ENCODE data around the gene DAAM2. TPM values are rescaled to one million over a fixed set of nuclear protein-coding genes. Genes with fewer than 3 reads are reported as not detected.

DAAM2 gene
- total and polyA plus RNA-seq, 2 donors, result 1.1 to 4.2 TPM

GRCh38 chr6:39797751-39798150 lies 5.6 kb downstream of the DAAM2 start:
- no peaks in the 10 kb centered on the region for H3K36me3 ChIP-seq (ENCODE audit: control insufficient read depth in 2 of 2, insufficient read depth in 2 of 2, low read length in 1 of 2)
- no peaks in the 10 kb centered on the region for H3K4me1 ChIP-seq (ENCODE audit: control insufficient read depth in 2 of 2, insufficient read depth in 2 of 2, low read length in 2 of 2)
- DNase-seq (ENCODE audit: low read depth in 6 of 9, low spot score in 9 of 9), result no peak
- H3K4me3 ChIP-seq (ENCODE audit: low read length in 2 of 2), result no peak overlapping the region
- 94% methylated on average over 2 of the region's 2 CpGs for WGBS
- no peaks in the 10 kb centered on the region for H3K9me3 ChIP-seq (ENCODE audit: control insufficient read depth in 2 of 2, insufficient read depth in 1 of 2, low read length in 1 of 2)
- peaks cover 17 to 23% of the 10 kb centered on the region in 2 donors for H3K27me3 ChIP-seq (ENCODE audit: control insufficient read depth in 2 of 2, insufficient read depth in 1 of 2, low read length in 1 of 2)
- H3K27ac ChIP-seq (ENCODE audit: low read depth in 1 of 2, low read length in 1 of 2), result no peak overlapping the region

- H3K9me3 ChIP-seq (ENCODE audit: control insufficient read depth in 2 of 2, insufficient read depth in 1 of 2, low read length in 1 of 2), result peaks cover 0 to 1% of the 10 kb centered on the region in 2 donors
- H3K27ac ChIP-seq (ENCODE audit: low read depth in 1 of 2, low read length in 1 of 2), result no peak overlapping the region
- WGBS, result 95% methylated on average over 10 of the region's 10 CpGs
- H3K27me3 ChIP-seq (ENCODE audit: control insufficient read depth in 2 of 2, insufficient read depth in 1 of 2, low read length in 1 of 2), result peaks cover 0 to 3% of the 10 kb centered on the region in 2 donors
- no peaks in the 10 kb centered on the region for H3K36me3 ChIP-seq (ENCODE audit: control insufficient read depth in 2 of 2, insufficient read depth in 2 of 2, low read length in 1 of 2)
- no peak for DNase-seq (ENCODE audit: low read depth in 6 of 9, low spot score in 9 of 9)
- H3K4me1 ChIP-seq (ENCODE audit: control insufficient read depth in 2 of 2, insufficient read depth in 2 of 2, low read length in 2 of 2), result no peaks in the 10 kb centered on the region
- no peak overlapping the region for H3K4me3 ChIP-seq (ENCODE audit: low read length in 2 of 2)
These were observed 8.2 kb downstream of the DAAM2 start for GRCh38 chr6:39800034-39801032.

- Histone ChIP-seq H3K27me3 (ENCODE audit: control insufficient read depth in 2 of 2, insufficient read depth in 1 of 2, low read length in 1 of 2) (no peaks in the 10 kb centered on the region), H3K36me3 (ENCODE audit: control insufficient read depth in 2 of 2, insufficient read depth in 2 of 2, low read length in 1 of 2) (no peaks in the 10 kb centered on the region), H3K9me3 (ENCODE audit: control insufficient read depth in 2 of 2, insufficient read depth in 1 of 2, low read length in 1 of 2) (peaks cover 0 to 1% of the 10 kb centered on the region in 2 donors), H3K4me1 (ENCODE audit: control insufficient read depth in 2 of 2, insufficient read depth in 2 of 2, low read length in 2 of 2) (no peaks in the 10 kb centered on the region), H3K27ac (ENCODE audit: low read depth in 1 of 2, low read length in 1 of 2) (no peak overlapping the region), H3K4me3 (ENCODE audit: low read length in 2 of 2) (no peak overlapping the region)
- DNase-seq (ENCODE audit: low read depth in 6 of 9, low spot score in 9 of 9), result no peak
- WGBS, result 90% methylated on average over 11 of the region's 11 CpGs
These were observed 9.5 kb downstream of the DAAM2 start for GRCh38 chr6:39801456-39802251.

- H3K4me1 ChIP-seq (ENCODE audit: control insufficient read depth in 2 of 2, insufficient read depth in 2 of 2, low read length in 2 of 2), result no peaks in the 10 kb centered on the region
These were observed 11.7 kb downstream of the DAAM2 start for GRCh38 chr6:39803872-39804271.

GRCh38 chr6:39804466-39805065 lies 12.4 kb downstream of the DAAM2 start:
- WGBS, result 94% methylated on average over 5 of the region's 5 CpGs

More at GRCh38 chr6:39803872-39804271, 11.7 kb downstream of the DAAM2 start:
- no peak for DNase-seq (ENCODE audit: low read depth in 6 of 9, low spot score in 9 of 9)
- Histone ChIP-seq H3K27ac (ENCODE audit: low read depth in 1 of 2, low read length in 1 of 2) (no peak overlapping the region), H3K27me3 (ENCODE audit: control insufficient read depth in 2 of 2, insufficient read depth in 1 of 2, low read length in 1 of 2) (no peaks in the 10 kb centered on the region), H3K9me3 (ENCODE audit: control insufficient read depth in 2 of 2, insufficient read depth in 1 of 2, low read length in 1 of 2) (peaks cover 0 to 1% of the 10 kb centered on the region in 2 donors), H3K36me3 (ENCODE audit: control insufficient read depth in 2 of 2, insufficient read depth in 2 of 2, low read length in 1 of 2) (no peaks in the 10 kb centered on the region), H3K4me3 (ENCODE audit: low read length in 2 of 2) (no peak overlapping the region)
- 27% methylated on average over 3 of the region's 3 CpGs for WGBS

DNA sequence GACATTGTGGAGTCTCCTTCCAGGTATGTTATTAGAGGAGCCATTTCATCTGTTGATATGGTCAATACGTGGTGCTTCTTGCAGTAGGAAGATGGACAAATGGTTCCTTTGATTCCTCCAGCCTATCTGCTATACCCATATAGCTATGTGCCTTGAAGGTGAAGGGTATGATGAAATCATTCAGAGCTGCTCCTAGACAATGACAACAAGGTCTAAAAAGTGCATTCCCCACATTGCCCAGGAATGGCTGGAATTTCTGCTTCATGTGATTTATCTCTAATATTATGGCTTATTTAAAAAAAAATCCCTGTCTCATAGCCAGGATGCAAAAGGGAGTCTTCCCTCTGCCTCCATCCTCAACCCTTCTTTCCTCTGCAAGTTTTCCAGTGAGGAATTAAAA lies 14.1 kb downstream of the DAAM2 start:
- Histone ChIP-seq H3K27ac (ENCODE audit: low read depth in 1 of 2, low read length in 1 of 2) (no peak overlapping the region), H3K27me3 (ENCODE audit: control insufficient read depth in 2 of 2, insufficient read depth in 1 of 2, low read length in 1 of 2) (peaks cover 0 to 2% of the 10 kb centered on the region in 2 donors), H3K9me3 (ENCODE audit: control insufficient read depth in 2 of 2, insufficient read depth in 1 of 2, low read length in 1 of 2) (peaks cover 0 to 1% of the 10 kb centered on the region in 2 donors), H3K4me3 (ENCODE audit: low read length in 2 of 2) (no peak overlapping the region), H3K4me1 (ENCODE audit: control insufficient read depth in 2 of 2, insufficient read depth in 2 of 2, low read length in 2 of 2) (no peaks in the 10 kb centered on the region), H3K36me3 (ENCODE audit: control insufficient read depth in 2 of 2, insufficient read depth in 2 of 2, low read length in 1 of 2) (no peaks in the 10 kb centered on the region)
- WGBS, result 94% methylated on average over 1 of the region's 1 CpG
- no peak for DNase-seq (ENCODE audit: low read depth in 6 of 9, low spot score in 9 of 9)

More at GRCh38 chr6:39804466-39805065, 12.4 kb downstream of the DAAM2 start:
- DNase-seq (ENCODE audit: low read depth in 6 of 9, low spot score in 9 of 9), result no peak
- H3K9me3 ChIP-seq (ENCODE audit: control insufficient read depth in 2 of 2, insufficient read depth in 1 of 2, low read length in 1 of 2), result peaks cover 0 to 1% of the 10 kb centered on the region in 2 donors
- H3K27me3 ChIP-seq (ENCODE audit: control insufficient read depth in 2 of 2, insufficient read depth in 1 of 2, low read length in 1 of 2), result peaks cover 0 to 2% of the 10 kb centered on the region in 2 donors
- no peaks in the 10 kb centered on the region for H3K36me3 ChIP-seq (ENCODE audit: control insufficient read depth in 2 of 2, insufficient read depth in 2 of 2, low read length in 1 of 2)
- no peaks in the 10 kb centered on the region for H3K4me1 ChIP-seq (ENCODE audit: control insufficient read depth in 2 of 2, insufficient read depth in 2 of 2, low read length in 2 of 2)
- H3K4me3 ChIP-seq (ENCODE audit: low read length in 2 of 2), result no peak overlapping the region
- H3K27ac ChIP-seq (ENCODE audit: low read depth in 1 of 2, low read length in 1 of 2), result no peak overlapping the region

DNA sequence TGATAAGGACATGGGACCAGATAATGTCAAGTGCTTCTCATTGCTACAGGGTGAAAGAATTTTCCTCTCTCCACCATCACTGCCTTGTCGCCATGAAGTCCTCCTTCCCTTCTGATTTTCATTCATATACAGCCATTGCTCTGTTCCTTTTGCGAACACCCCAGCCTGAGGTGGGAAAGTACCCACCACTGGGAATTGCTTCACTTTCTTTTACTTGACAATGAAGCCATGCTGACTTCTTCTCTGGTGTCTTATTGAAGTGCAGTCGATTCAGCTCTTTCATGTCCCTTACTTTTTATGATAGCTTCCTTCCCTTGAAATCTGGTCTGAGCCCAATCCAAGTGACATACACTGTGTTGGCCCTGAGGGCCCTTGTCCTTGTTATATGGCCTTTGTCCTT lies 16.2 kb downstream of the DAAM2 start:
- DNase-seq (ENCODE audit: low read depth in 6 of 9, low spot score in 9 of 9), result no peak
- Histone ChIP-seq H3K9me3 (ENCODE audit: control insufficient read depth in 2 of 2, insufficient read depth in 1 of 2, low read length in 1 of 2) (peaks cover 0 to 1% of the 10 kb centered on the region in 2 donors), H3K36me3 (ENCODE audit: control insufficient read depth in 2 of 2, insufficient read depth in 2 of 2, low read length in 1 of 2) (no peaks in the 10 kb centered on the region), H3K4me1 (ENCODE audit: control insufficient read depth in 2 of 2, insufficient read depth in 2 of 2, low read length in 2 of 2) (no peaks in the 10 kb centered on the region), H3K27ac (ENCODE audit: low read depth in 1 of 2, low read length in 1 of 2) (no peak overlapping the region), H3K4me3 (ENCODE audit: low read length in 2 of 2) (no peak overlapping the region), H3K27me3 (ENCODE audit: control insufficient read depth in 2 of 2, insufficient read depth in 1 of 2, low read length in 1 of 2) (peaks cover 0 to 2% of the 10 kb centered on the region in 2 donors)
- WGBS, result 84% methylated on average over 3 of the region's 3 CpGs

DNA sequence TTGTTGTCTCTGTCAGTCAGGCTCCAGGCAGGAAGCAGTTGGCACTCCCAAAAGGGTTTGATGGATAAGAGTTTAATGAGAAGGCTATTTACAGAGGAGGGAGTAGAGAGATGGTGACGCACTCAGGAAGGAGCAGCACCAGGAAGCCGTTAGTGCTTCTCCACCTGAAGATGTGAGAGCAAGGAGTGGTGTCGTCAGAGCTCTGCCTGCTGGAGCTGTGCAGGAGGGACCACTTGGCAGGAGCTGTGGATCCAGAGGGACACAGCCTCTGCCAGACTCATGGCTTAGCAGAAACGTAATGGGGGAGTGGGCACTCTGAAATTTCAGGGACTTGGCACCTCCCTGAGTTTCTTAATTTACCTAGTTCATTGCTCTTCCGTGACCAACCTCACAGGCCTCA lies 16.8 kb downstream of the DAAM2 start:
- no peak for DNase-seq (ENCODE audit: low read depth in 6 of 9, low spot score in 9 of 9)
- H3K9me3 ChIP-seq (ENCODE audit: control insufficient read depth in 2 of 2, insufficient read depth in 1 of 2, low read length in 1 of 2), result no peaks in the 10 kb centered on the region
- WGBS, result 86% methylated on average over 5 of the region's 5 CpGs
- no peak overlapping the region for H3K4me3 ChIP-seq (ENCODE audit: low read length in 2 of 2)
- H3K27ac ChIP-seq (ENCODE audit: low read depth in 1 of 2, low read length in 1 of 2), result no peak overlapping the region
- H3K36me3 ChIP-seq (ENCODE audit: control insufficient read depth in 2 of 2, insufficient read depth in 2 of 2, low read length in 1 of 2), result no peaks in the 10 kb centered on the region
- H3K4me1 ChIP-seq (ENCODE audit: control insufficient read depth in 2 of 2, insufficient read depth in 2 of 2, low read length in 2 of 2), result no peaks in the 10 kb centered on the region
- peaks cover 0 to 2% of the 10 kb centered on the region in 2 donors for H3K27me3 ChIP-seq (ENCODE audit: control insufficient read depth in 2 of 2, insufficient read depth in 1 of 2, low read length in 1 of 2)

Data from thymus (tissue), 11 donors.